ENCODE data around the gene ANKRD31. TPM values are rescaled to one million over a fixed set of nuclear protein-coding genes. Genes with fewer than 3 reads are reported as not detected.
"Not testable (repeated sequence)": the region's sequence is repeated elsewhere in the genome, so short reads cannot be mapped to it uniquely, and the experiment has no call there.

The ANKRD31 gene
- total RNA-seq, 2 donors from 2014 or later, result 0.41 to 3.7 TPM

GRCh38 chr5:75226916-75227315, 9.8 kb downstream of the ANKRD31 start:
- Histone ChIP-seq H3K4me1 (replicated peaks) (no peaks in the 10 kb centered on the region), H3K9me3 (no peaks in the 10 kb centered on the region), H3K27ac (no peak overlapping the region), H3K4me3 (no peak overlapping the region), H3K27me3 (replicated peaks; ENCODE audit: insufficient read depth) (no peaks in the 10 kb centered on the region), H3K36me3 (no peaks in the 10 kb centered on the region)
- 75% methylated on average over 2 of the region's 2 CpGs for WGBS
- intact Hi-C loops (cut with DNase I), result no loop called here
- DNase-seq (ENCODE audit: low spot score), result no peak
- TF ChIP-seq, protein P1, sequence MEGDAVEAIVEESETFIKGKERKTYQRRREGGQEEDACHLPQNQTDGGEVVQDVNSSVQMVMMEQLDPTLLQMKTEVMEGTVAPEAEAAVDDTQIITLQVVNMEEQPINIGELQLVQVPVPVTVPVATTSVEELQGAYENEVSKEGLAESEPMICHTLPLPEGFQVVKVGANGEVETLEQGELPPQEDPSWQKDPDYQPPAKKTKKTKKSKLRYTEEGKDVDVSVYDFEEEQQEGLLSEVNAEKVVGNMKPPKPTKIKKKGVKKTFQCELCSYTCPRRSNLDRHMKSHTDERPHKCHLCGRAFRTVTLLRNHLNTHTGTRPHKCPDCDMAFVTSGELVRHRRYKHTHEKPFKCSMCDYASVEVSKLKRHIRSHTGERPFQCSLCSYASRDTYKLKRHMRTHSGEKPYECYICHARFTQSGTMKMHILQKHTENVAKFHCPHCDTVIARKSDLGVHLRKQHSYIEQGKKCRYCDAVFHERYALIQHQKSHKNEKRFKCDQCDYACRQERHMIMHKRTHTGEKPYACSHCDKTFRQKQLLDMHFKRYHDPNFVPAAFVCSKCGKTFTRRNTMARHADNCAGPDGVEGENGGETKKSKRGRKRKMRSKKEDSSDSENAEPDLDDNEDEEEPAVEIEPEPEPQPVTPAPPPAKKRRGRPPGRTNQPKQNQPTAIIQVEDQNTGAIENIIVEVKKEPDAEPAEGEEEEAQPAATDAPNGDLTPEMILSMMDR (IDR thresholded peaks at IDR 0.05), result no peak
- TF ChIP-seq POLR2A (IDR thresholded peaks at IDR 0.05), result no peak
- no peak for TF ChIP-seq POLR2AphosphoS5 (IDR thresholded peaks at IDR 0.05)

DNA sequence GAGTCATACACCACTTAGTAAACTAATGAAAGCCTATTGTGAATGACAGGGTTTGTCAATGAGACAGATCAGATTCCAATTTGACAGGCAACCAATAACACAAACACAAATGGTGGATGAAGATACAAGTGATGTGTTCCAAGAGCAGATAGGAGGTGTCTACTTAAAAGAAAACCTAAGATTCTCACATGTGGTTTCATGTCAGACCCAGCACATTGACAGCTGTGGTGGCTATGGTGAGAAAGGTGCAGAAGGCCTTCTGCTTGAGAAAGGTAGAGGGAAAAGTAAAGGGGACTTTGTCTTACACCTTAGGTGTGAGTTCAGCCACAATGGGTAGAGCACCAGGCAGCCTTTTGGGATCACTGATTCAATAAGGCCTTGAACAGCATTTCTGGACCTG, 11.2 kb downstream of the ANKRD31 start:
- intact Hi-C loops (cut with DNase I), result no loop called here
- Histone ChIP-seq H3K4me3 (no peak overlapping the region), H3K27me3 (replicated peaks; ENCODE audit: insufficient read depth) (no peaks in the 10 kb centered on the region), H3K4me1 (replicated peaks) (no peaks in the 10 kb centered on the region), H3K36me3 (no peaks in the 10 kb centered on the region), H3K9me3 (no peaks in the 10 kb centered on the region), H3K27ac (no peak overlapping the region)
- no peak for DNase-seq (ENCODE audit: low spot score)
- no peak for TF ChIP-seq POLR2AphosphoS5 (IDR thresholded peaks at IDR 0.05)
- TF ChIP-seq POLR2A (IDR thresholded peaks at IDR 0.05), result no peak
- TF ChIP-seq, protein P1 (IDR thresholded peaks at IDR 0.05), result no peak

GRCh38 chr5:75220787-75221186, 15.9 kb downstream of the ANKRD31 start:
- H3K36me3 ChIP-seq; H3K27ac ChIP-seq; intact Hi-C loops (cut with DNase I); H3K4me3 ChIP-seq; H3K27me3 ChIP-seq (replicated peaks; ENCODE audit: insufficient read depth); H3K4me1 ChIP-seq (replicated peaks); H3K9me3 ChIP-seq; DNase-seq (ENCODE audit: low spot score): not testable (repeated sequence)
- WGBS, result 76% methylated on average over 2 of the region's 2 CpGs

GRCh38 chr5:75214928-75215327, 21.8 kb downstream of the ANKRD31 start:
- DNase-seq (ENCODE audit: low spot score), result no peak
- WGBS, result 63% methylated on average over 4 of the region's 4 CpGs
- H3K27me3 ChIP-seq (replicated peaks; ENCODE audit: insufficient read depth), result no peaks in the 10 kb centered on the region
- H3K9me3 ChIP-seq, result no peaks in the 10 kb centered on the region
- H3K4me1 ChIP-seq (replicated peaks), result no peaks in the 10 kb centered on the region
- no peak overlapping the region for H3K27ac ChIP-seq
- intact Hi-C loops (cut with DNase I), result no loop called here
- TF ChIP-seq POLR2A (IDR thresholded peaks at IDR 0.05) (no peak), POLR2AphosphoS5 (IDR thresholded peaks at IDR 0.05) (no peak)
- TF ChIP-seq, protein P1 (IDR thresholded peaks at IDR 0.05), result no peak
- no peak overlapping the region for H3K4me3 ChIP-seq
- no peaks in the 10 kb centered on the region for H3K36me3 ChIP-seq

GRCh38 chr5:75214409-75214808, 22.3 kb downstream of the ANKRD31 start:
- 77% methylated on average over 2 of the region's 2 CpGs for WGBS
- TF ChIP-seq, protein P1 (IDR thresholded peaks at IDR 0.05), result no peak
- TF ChIP-seq POLR2A (IDR thresholded peaks at IDR 0.05) (no peak), POLR2AphosphoS5 (IDR thresholded peaks at IDR 0.05) (no peak)
- Histone ChIP-seq H3K9me3 (no peaks in the 10 kb centered on the region), H3K27me3 (replicated peaks; ENCODE audit: insufficient read depth) (no peaks in the 10 kb centered on the region), H3K36me3 (no peaks in the 10 kb centered on the region), H3K4me1 (replicated peaks) (no peaks in the 10 kb centered on the region), H3K4me3 (no peak overlapping the region), H3K27ac (no peak overlapping the region)
- DNase-seq (ENCODE audit: low spot score), result no peak
- intact Hi-C loops (cut with DNase I), result no loop called here

All from prostate gland (tissue), 2 donors.